IPS DF 6.9 (cell line): Measurements from ENCODE around the gene PSAPL1.
"Not testable (repeated sequence)": the region's sequence is repeated elsewhere in the genome, so short reads cannot be mapped to it uniquely, and the experiment has no call there.

ENCODE experiments used
- DNase-seq: peaks from one replicate; pipeline ENCODE4 v3.0.0-alpha.2; 2013; ENCODE audit warnings: low read depth, low spot score
- H3K27ac ChIP-seq: one replicate; pipeline ENCODE4 v1.5.1; 2013; ENCODE audit warnings: low read length, control low read depth
- H3K27me3 ChIP-seq: 2 replicates; pipeline ENCODE4 v1.6.1; 2013; ENCODE audit warnings: mild to moderate bottlenecking, low read length; ENCODE audit not compliant: control insufficient read depth, insufficient read depth
- H3K36me3 ChIP-seq: 2 replicates; pipeline ENCODE4 v1.6.1; 2013; ENCODE audit warnings: low read length; ENCODE audit not compliant: control insufficient read depth, insufficient read depth
- H3K4me1 ChIP-seq: 2 replicates; pipeline ENCODE4 v1.6.1; 2013; ENCODE audit warnings: low read length; ENCODE audit not compliant: control insufficient read depth, insufficient read depth
- H3K4me3 ChIP-seq: 2 replicates; pipeline ENCODE4 v1.5.1; 2013; ENCODE audit warnings: mild to moderate bottlenecking, low read length
- H3K9me3 ChIP-seq: 2 replicates; pipeline ENCODE4 v1.6.1; 2013; ENCODE audit warnings: low read length, inconsistent platforms; ENCODE audit not compliant: control insufficient read depth, insufficient read depth
- WGBS: extraction: QIAGEN DNeasy Blood & Tissue Kit; methylation state at CpG from one replicate; pipeline ENCODE4 v1.1.7; 2013; ENCODE audit warnings: mixed read lengths, missing lambda C conversion rate; ENCODE audit not compliant: insufficient read length, insufficient coverage; 5-methylcytosine and 5-hydroxymethylcytosine counted together

Gene PSAPL1

GRCh38 chr4:7459471-7459870 is 24.7 kb upstream of the PSAPL1 start:
- H3K36me3 ChIP-seq, result no peaks in the 10 kb centered on the region
- no CpG with 5 or more reads among the region's 8 CpGs for WGBS
- no peaks in the 10 kb centered on the region for H3K9me3 ChIP-seq
- H3K27me3 ChIP-seq, result no peaks in the 10 kb centered on the region
- no peak overlapping the region for H3K4me3 ChIP-seq
- DNase-seq, result no peak
- H3K27ac ChIP-seq, result no peak overlapping the region
- H3K4me1 ChIP-seq, result peaks cover 11% of the 10 kb centered on the region

GRCh38 chr4:7458477-7458876 is 23.7 kb upstream of the PSAPL1 start:
- H3K36me3 ChIP-seq, result no peaks in the 10 kb centered on the region
- H3K9me3 ChIP-seq, result no peaks in the 10 kb centered on the region
- DNase-seq, result no peak
- H3K4me3 ChIP-seq, result no peak overlapping the region
- no peaks in the 10 kb centered on the region for H3K27me3 ChIP-seq
- peaks cover 9% of the 10 kb centered on the region for H3K4me1 ChIP-seq
- H3K27ac ChIP-seq, result no peak overlapping the region
- WGBS, result no CpG with 5 or more reads among the region's 4 CpGs

- WGBS, result no CpG with 5 or more reads among the region's 9 CpGs
- no peaks in the 10 kb centered on the region for H3K27me3 ChIP-seq
- no peaks in the 10 kb centered on the region for H3K36me3 ChIP-seq
- H3K4me1 ChIP-seq, result peaks cover 9% of the 10 kb centered on the region
- H3K9me3 ChIP-seq, result no peaks in the 10 kb centered on the region
- no peak for DNase-seq
- H3K4me3 ChIP-seq, result no peak overlapping the region
- H3K27ac ChIP-seq, result no peak overlapping the region
These were observed 23.3 kb upstream of the PSAPL1 start for GRCh38 chr4:7458066-7458425.

GRCh38 chr4:7457201-7458065 is 22.7 kb upstream of the PSAPL1 start:
- Histone ChIP-seq H3K27ac (no peak overlapping the region), H3K36me3 (no peaks in the 10 kb centered on the region), H3K4me3 (no peak overlapping the region), H3K27me3 (no peaks in the 10 kb centered on the region), H3K4me1 (peaks cover 8% of the 10 kb centered on the region), H3K9me3 (no peaks in the 10 kb centered on the region)
- no peak for DNase-seq
- no CpG with 5 or more reads among the region's 16 CpGs for WGBS

- WGBS, result no CpG with 5 or more reads among the region's 9 CpGs
- H3K36me3 ChIP-seq, H3K4me3 ChIP-seq, H3K27ac ChIP-seq, H3K9me3 ChIP-seq, H3K27me3 ChIP-seq, DNase-seq, H3K4me1 ChIP-seq: not testable (repeated sequence)
These were observed 18.1 kb upstream of the PSAPL1 start for GRCh38 chr4:7452802-7453201.

GRCh38 chr4:7451800-7452199 is 17.1 kb upstream of the PSAPL1 start:
- Histone ChIP-seq H3K27ac (no peak overlapping the region), H3K9me3 (no peaks in the 10 kb centered on the region), H3K36me3 (no peaks in the 10 kb centered on the region), H3K4me1 (no peaks in the 10 kb centered on the region; the same call in 1 of the 2 replicates), H3K4me3 (no peak overlapping the region), H3K27me3 (no peaks in the 10 kb centered on the region)
- no CpG with 5 or more reads among the region's 6 CpGs for WGBS
- DNase-seq, result no peak

- H3K36me3 ChIP-seq, result no peaks in the 10 kb centered on the region
- H3K4me1 ChIP-seq, result no peaks in the 10 kb centered on the region; the same call in 1 of the 2 replicates
- no peak overlapping the region for H3K4me3 ChIP-seq
- WGBS, result no CpG with 5 or more reads among the region's 2 CpGs
- no peak overlapping the region for H3K27ac ChIP-seq
- no peaks in the 10 kb centered on the region for H3K27me3 ChIP-seq
- H3K9me3 ChIP-seq, result no peaks in the 10 kb centered on the region
- no peak for DNase-seq
These were observed 16.7 kb upstream of the PSAPL1 start for GRCh38 chr4:7451434-7451789.

- H3K4me3 ChIP-seq, result no peak overlapping the region
- H3K9me3 ChIP-seq, result no peaks in the 10 kb centered on the region
- H3K36me3 ChIP-seq, result no peaks in the 10 kb centered on the region
- no peaks in the 10 kb centered on the region; the same call in 1 of the 2 replicates for H3K4me1 ChIP-seq
- H3K27ac ChIP-seq, result no peak overlapping the region
- WGBS, result 100% methylated on average over 1 of the region's 5 CpGs
- no peaks in the 10 kb centered on the region for H3K27me3 ChIP-seq
- no peak for DNase-seq
These were observed 16.2 kb upstream of the PSAPL1 start for GRCh38 chr4:7450775-7451433.

- no peaks in the 10 kb centered on the region for H3K9me3 ChIP-seq
- no peaks in the 10 kb centered on the region for H3K27me3 ChIP-seq
- no peak for DNase-seq
- H3K4me1 ChIP-seq, result no peaks in the 10 kb centered on the region; the same call in 1 of the 2 replicates
- no peak overlapping the region for H3K27ac ChIP-seq
- no peaks in the 10 kb centered on the region for H3K36me3 ChIP-seq
- no peak overlapping the region for H3K4me3 ChIP-seq
- no CpG with 5 or more reads among the region's 16 CpGs for WGBS
These were observed 13.3 kb upstream of the PSAPL1 start for GRCh38 chr4:7448036-7448435.

- Histone ChIP-seq H3K27ac (no peak overlapping the region), H3K4me1 (peaks cover 2% of the 10 kb centered on the region; the same call in 1 of the 2 replicates), H3K27me3 (no peaks in the 10 kb centered on the region), H3K36me3 (no peaks in the 10 kb centered on the region; the same call in 1 of the 2 replicates), H3K4me3 (no peak overlapping the region), H3K9me3 (no peaks in the 10 kb centered on the region)
- DNase-seq, result no peak
- no CpG with 5 or more reads among the region's 3 CpGs for WGBS
These were observed 12.5 kb upstream of the PSAPL1 start for GRCh38 chr4:7447236-7447635.
